Ovary (tissue), 9 donors: ENCODE measurements around the gene KCNMA1. TPM values are rescaled to one million over a fixed set of nuclear protein-coding genes. Genes with fewer than 3 reads are reported as not detected.

Source experiments
- DNase-seq, 5 donors: peaks; one replicate each; pipeline ENCODE4 v3.0.0-alpha.2; 2019 to 2020
- H3K27ac ChIP-seq, 2 donors: fragments of 200-600 bp; one replicate each; pipeline versions ENCODE4 v1.5.1 to v1.8.0; 2019 to 2022
- H3K27me3 ChIP-seq: fragments of 200-600 bp; one replicate; pipeline ENCODE4 v1.8.0; 2022
- H3K36me3 ChIP-seq: fragments of 200-600 bp; sonication (generic); one replicate; pipeline ENCODE4 v1.5.1; 2019
- H3K4me1 ChIP-seq: one replicate; pipeline ENCODE4 v1.8.1; 2013; ENCODE audit warnings: mild to moderate bottlenecking, moderate library complexity; ENCODE audit not compliant: insufficient read depth
- H3K4me3 ChIP-seq: fragments of 200-600 bp; sonication (generic); one replicate; pipeline ENCODE4 v1.5.1; 2017
- H3K9me3 ChIP-seq, 2 donors: fragments of 200-600 bp in 1 of 2; sonication (generic) in 1 of 2; one replicate each; pipeline versions ENCODE4 v1.5.1 to v1.8.1; 2013 to 2019; ENCODE audit warnings: mild to moderate bottlenecking in 1 of 2, moderate library complexity in 1 of 2
- CTCF ChIP-seq, 3 donors: fragments of 450-650 bp in 2 of 3; fragments of 200-600 bp in 1 of 3; IDR thresholded peaks; one replicate each; pipeline versions ENCODE4 v1.5.1 to v1.8.0; 2016 to 2022; ENCODE audit warnings: antibody characterized with exemption in 3 of 3, mild to moderate bottlenecking in 1 of 3
- EP300 ChIP-seq: sonication (generic); formaldehyde crosslinking; IDR thresholded peaks from one replicate; pipeline ENCODE4 v1.6.1; 2017; ENCODE audit warnings: antibody characterized with exemption
- POLR2A ChIP-seq: fragments of 450-650 bp; IDR thresholded peaks from one replicate; pipeline ENCODE4 v1.6.1; 2017; ENCODE audit warnings: antibody characterized with exemption, mild to moderate bottlenecking, moderate library complexity
- WGBS, 3 donors: extraction: QIAGEN DNeasy Blood & Tissue Kit in 1 of 3; methylation state at CpG; one replicate each; pipeline versions ENCODE4 v1.1.5 to v1.1.7; 2013 to 2017; 5-methylcytosine and 5-hydroxymethylcytosine counted together
- intact Hi-C, 4 donors: fragments of 100-400 bp; cut with DNase I; formaldehyde crosslinking; loops; one replicate each; pipeline versions ENCODE4 v1.11.0 to v1.15.1; 2022 to 2023
- polyA plus RNA-seq, 2 donors: library from polyadenylated mRNA; stranded (reverse); fragments of 200-250 nt in 1 of 2; fragments of 350-450 nt in 1 of 2; fragmentation: Illumina TruSeq in 1 of 2; extraction: RNeasy Lipid Tissue Mini Kit (QIAGEN cat#74804) in 1 of 2; gene quantifications; one replicate each; pipeline ENCODE4 v1.2.3, GENCODE V29; 2013 to 2014
- total RNA-seq, 7 donors: library from RNA; depleted of rRNA in 2 of 7; stranded (reverse); fragments of >200 nt in 2 of 7; fragmentation: NEBNext Ultra II Directional in 3 of 7; extraction: Animal tissue kit (Norgen Biotek cat#: 25700) in 3 of 7; gene quantifications; one replicate each; pipeline versions ENCODE4 v1.1.0 to v1.2.4, GENCODE V29; 2016 to 2023
- donor health status: DM: no; HTN: no; CAD: no; lungs with moderate emphysema.
- donor health status: DM: no; HTN: no; CAD: no.
- donor health status: Bipolar disorder and iron deficiency.
- donor health status: DM: yes; HTN: yes; CAD: no.
- donor health status: DM: no; HTN: no; CAD: no.
- donor health status: DM: yes; HTN: yes; CAD: no.

Gene KCNMA1
- total and polyA plus RNA-seq, 9 donors, result 7.0 to 83.8 (median 25.1) TPM

DNA sequence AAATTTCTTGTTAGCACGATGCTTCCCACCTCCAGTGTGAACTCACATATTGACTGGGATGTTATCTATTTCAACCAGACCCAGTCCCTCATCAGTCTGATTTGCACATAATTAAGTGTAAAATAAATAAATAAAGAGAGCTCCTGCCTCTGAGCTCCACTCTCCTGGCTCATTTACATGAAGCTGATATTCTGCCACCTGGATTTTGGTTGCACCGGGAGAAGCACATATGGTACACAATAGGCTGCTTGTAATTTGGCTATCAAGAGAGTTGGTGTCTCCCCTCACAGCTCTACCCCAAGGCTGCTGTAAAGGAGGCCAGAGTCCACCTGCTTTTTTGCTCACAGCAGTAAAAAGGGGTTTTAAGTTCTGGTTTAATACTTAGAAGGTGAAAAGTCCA, 610.5 kb downstream of the KCNMA1 start:
- WGBS, 3 donors, result 87 to 93% (median 89%) methylated on average over 2 of the region's 2 CpGs
- intact Hi-C loops, result no loop called here
- no peak for TF ChIP-seq EP300
- TF ChIP-seq POLR2A, result no peak
- TF ChIP-seq CTCF (IDR thresholded peaks at IDR 0.05), result no peak
- Histone ChIP-seq H3K27ac (no peak overlapping the region), H3K4me1 (no peaks in the 10 kb centered on the region), H3K9me3 (no peaks in the 10 kb centered on the region), H3K27me3 (no peaks in the 10 kb centered on the region), H3K36me3 (no peaks in the 10 kb centered on the region), H3K4me3 (no peak overlapping the region)
- no peak for DNase-seq

GRCh38 chr10:77026148-77026547, 611.5 kb downstream of the KCNMA1 start:
- Histone ChIP-seq H3K27me3 (no peaks in the 10 kb centered on the region), H3K27ac (no peak overlapping the region), H3K9me3 (no peaks in the 10 kb centered on the region), H3K36me3 (no peaks in the 10 kb centered on the region), H3K4me3 (no peak overlapping the region), H3K4me1 (no peaks in the 10 kb centered on the region)
- DNase-seq, result no peak
- WGBS, 3 donors, result 94 to 98% (median 95%) methylated on average over 5 of the region's 5 CpGs
- no peak for TF ChIP-seq POLR2A
- intact Hi-C loops, result no loop called here

- Histone ChIP-seq H3K27me3 (no peaks in the 10 kb centered on the region), H3K27ac (no peak overlapping the region), H3K4me1 (no peaks in the 10 kb centered on the region), H3K36me3 (no peaks in the 10 kb centered on the region), H3K9me3 (no peaks in the 10 kb centered on the region), H3K4me3 (no peak overlapping the region)
- TF ChIP-seq EP300 (no peak), CTCF (IDR thresholded peaks at IDR 0.05) (no peak), POLR2A (no peak)
- intact Hi-C loops, result no loop called here
- DNase-seq, result no peak
These were observed 613.1 kb downstream of the KCNMA1 start for GRCh38 chr10:77024461-77024860.

- Histone ChIP-seq H3K27ac (no peak overlapping the region), H3K4me1 (no peaks in the 10 kb centered on the region), H3K9me3 (no peaks in the 10 kb centered on the region), H3K4me3 (no peak overlapping the region), H3K36me3 (no peaks in the 10 kb centered on the region), H3K27me3 (no peaks in the 10 kb centered on the region)
- 92 to 99% (median 95%) methylated on average over 2 of the region's 2 CpGs for WGBS, 3 donors
- TF ChIP-seq EP300, result no peak
- TF ChIP-seq POLR2A, result no peak
- no peak for TF ChIP-seq CTCF (IDR thresholded peaks at IDR 0.05)
- intact Hi-C loops, result no loop called here
- no peak for DNase-seq
These were observed 614.2 kb downstream of the KCNMA1 start for GRCh38 chr10:77023396-77023795.

DNA sequence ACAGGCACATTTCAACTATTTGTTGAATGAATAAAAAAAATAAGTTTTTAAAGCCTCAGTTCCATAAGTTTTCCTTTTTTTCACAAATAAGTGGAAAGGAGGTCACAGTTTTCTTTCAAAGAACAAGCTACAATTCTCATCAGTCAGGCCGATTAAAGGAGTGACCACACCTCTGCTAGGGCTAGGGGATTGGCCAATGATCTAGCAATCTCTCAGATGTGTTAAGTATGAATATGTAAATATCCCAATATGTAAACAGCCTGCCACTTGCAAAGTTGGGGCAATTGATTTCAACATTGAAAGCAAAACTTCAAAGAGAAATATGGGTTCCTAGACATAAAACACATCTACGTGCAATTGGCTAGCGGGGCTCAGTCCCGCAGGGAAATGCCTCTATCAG, 614.9 kb downstream of the KCNMA1 start:
- intact Hi-C loops, result no loop called here
- WGBS, 3 donors, result 88 to 92% (median 89%) methylated on average over 4 of the region's 4 CpGs
- Histone ChIP-seq H3K27me3 (no peaks in the 10 kb centered on the region), H3K36me3 (no peaks in the 10 kb centered on the region), H3K27ac (no peak overlapping the region), H3K9me3 (no peaks in the 10 kb centered on the region), H3K4me1 (no peaks in the 10 kb centered on the region), H3K4me3 (no peak overlapping the region)
- no peak for DNase-seq
- no peak for TF ChIP-seq POLR2A
- no peak for TF ChIP-seq CTCF (IDR thresholded peaks at IDR 0.05)
- no peak for TF ChIP-seq EP300
